NT2/D1 (cell line): ENCODE results near the gene CLPTM1.

Experiments
- DNase-seq: peaks from one replicate; pipeline ENCODE4 v3.0.0-alpha.2; 2011; ENCODE audit warnings: low read depth, low spot score
- H3K27me3 ChIP-seq: 2 replicates; pipeline ENCODE4 v1.6.0; 2011; ENCODE audit warnings: mild to moderate bottlenecking; ENCODE audit not compliant: insufficient read length, insufficient read depth
- H3K36me3 ChIP-seq: 2 replicates; pipeline ENCODE4 v1.6.1; 2011; ENCODE audit warnings: mild to moderate bottlenecking, low read length, mixed read lengths; ENCODE audit not compliant: insufficient read depth, insufficient read length
- H3K4me1 ChIP-seq: 2 replicates; pipeline ENCODE4 v1.5.1; 2011; ENCODE audit not compliant: insufficient read depth, insufficient read length
- H3K4me3 ChIP-seq: 2 replicates; pipeline ENCODE4 v1.5.1; 2011; ENCODE audit warnings: low read depth; ENCODE audit not compliant: insufficient read length
- H3K9ac ChIP-seq: 2 replicates; pipeline ENCODE4 v1.6.0; 2011; ENCODE audit warnings: low read depth; ENCODE audit not compliant: insufficient read length
- H3K9me3 ChIP-seq: 2 replicates; pipeline ENCODE4 v1.5.1; 2011; ENCODE audit warnings: mild to moderate bottlenecking, low read length; ENCODE audit not compliant: insufficient read depth
- SUZ12 ChIP-seq: IDR thresholded peaks from 2 replicates; pipeline ENCODE4 v1.6.1; 2011; ENCODE audit not compliant: insufficient read length, insufficient read depth; ENCODE audit errors: extremely low read depth
- YY1 ChIP-seq: IDR thresholded peaks from 2 replicates; pipeline ENCODE4 v1.6.1; 2011; ENCODE audit not compliant: insufficient read length, insufficient read depth
- ZNF274 ChIP-seq: IDR thresholded peaks from 2 replicates; pipeline ENCODE4 v1.6.1; 2011; ENCODE audit warnings: mild to moderate bottlenecking, low read depth, low read length

The CLPTM1 gene

GRCh38 chr19:45023048-45023447 lies 67.9 kb downstream of the CLPTM1 start:
- H3K27me3 ChIP-seq, result no peaks in the 10 kb centered on the region
- H3K36me3 ChIP-seq, result peaks cover 20% of the 10 kb centered on the region
- no peak for TF ChIP-seq ZNF274
- TF ChIP-seq SUZ12, result no peak
- no peak for TF ChIP-seq YY1
- no peak overlapping the region for H3K4me3 ChIP-seq
- no peaks in the 10 kb centered on the region for H3K9me3 ChIP-seq
- no peak overlapping the region for H3K9ac ChIP-seq
- no peaks in the 10 kb centered on the region for H3K4me1 ChIP-seq
- DNase-seq, result no peak

- Histone ChIP-seq H3K4me3 (no peak overlapping the region), H3K9me3 (no peaks in the 10 kb centered on the region), H3K27me3 (no peaks in the 10 kb centered on the region), H3K4me1 (no peaks in the 10 kb centered on the region), H3K9ac (no peak overlapping the region), H3K36me3 (peaks cover 25% of the 10 kb centered on the region)
- no peak for DNase-seq
- TF ChIP-seq YY1 (no peak), SUZ12 (no peak), ZNF274 (no peak)
These were observed 70.1 kb downstream of the CLPTM1 start for GRCh38 chr19:45025264-45025663.

- Histone ChIP-seq H3K9ac (no peak overlapping the region), H3K27me3 (no peaks in the 10 kb centered on the region), H3K4me3 (no peak overlapping the region), H3K36me3 (peaks cover 35% of the 10 kb centered on the region), H3K4me1 (no peaks in the 10 kb centered on the region), H3K9me3 (no peaks in the 10 kb centered on the region)
- no peak for TF ChIP-seq SUZ12
- TF ChIP-seq YY1, result no peak
- TF ChIP-seq ZNF274, result no peak
- DNase-seq, result no peak
These were observed 72.2 kb downstream of the CLPTM1 start for GRCh38 chr19:45027371-45027770.

- H3K36me3 ChIP-seq, result peaks cover 44% of the 10 kb centered on the region
- TF ChIP-seq YY1 (no peak), SUZ12 (no peak), ZNF274 (no peak)
- H3K4me3 ChIP-seq, result no peak overlapping the region
- no peak for DNase-seq
- H3K9me3 ChIP-seq, result no peaks in the 10 kb centered on the region
- H3K27me3 ChIP-seq, result no peaks in the 10 kb centered on the region
- no peaks in the 10 kb centered on the region for H3K4me1 ChIP-seq
- H3K9ac ChIP-seq, result no peak overlapping the region
These were observed 75.6 kb downstream of the CLPTM1 start for GRCh38 chr19:45030825-45031224.

GRCh38 chr19:45032421-45032820 lies 77.2 kb downstream of the CLPTM1 start:
- no peaks in the 10 kb centered on the region for H3K9me3 ChIP-seq
- no peaks in the 10 kb centered on the region for H3K27me3 ChIP-seq
- no peak for TF ChIP-seq YY1
- no peak for TF ChIP-seq ZNF274
- no peak for TF ChIP-seq SUZ12
- peaks cover 51% of the 10 kb centered on the region for H3K36me3 ChIP-seq
- H3K9ac ChIP-seq, result no peak overlapping the region
- H3K4me1 ChIP-seq, result no peaks in the 10 kb centered on the region
- no peak overlapping the region for H3K4me3 ChIP-seq
- DNase-seq, result no peak

GRCh38 chr19:45035755-45036154 lies 80.6 kb downstream of the CLPTM1 start:
- H3K9me3 ChIP-seq, result no peaks in the 10 kb centered on the region
- no peak overlapping the region for H3K9ac ChIP-seq
- H3K36me3 ChIP-seq, result peaks cover 45% of the 10 kb centered on the region
- TF ChIP-seq SUZ12 (no peak), ZNF274 (no peak), YY1 (no peak)
- no peaks in the 10 kb centered on the region for H3K27me3 ChIP-seq
- no peak overlapping the region for H3K4me3 ChIP-seq
- H3K4me1 ChIP-seq, result peaks cover 9% of the 10 kb centered on the region
- DNase-seq, result no peak

GRCh38 chr19:45037393-45038169 lies 82.4 kb downstream of the CLPTM1 start:
- H3K9me3 ChIP-seq, result no peaks in the 10 kb centered on the region
- peaks cover 49% of the 10 kb centered on the region for H3K36me3 ChIP-seq
- H3K4me3 ChIP-seq, result no peak overlapping the region
- no peaks in the 10 kb centered on the region for H3K27me3 ChIP-seq
- H3K4me1 ChIP-seq, result peaks cover 9% of the 10 kb centered on the region
- H3K9ac ChIP-seq, result no peak overlapping the region
- TF ChIP-seq SUZ12 (no peak), YY1 (no peak), ZNF274 (no peak)
- DNase-seq, result no peak
